ENCODE measurements around the gene SCGB1A1. TPM values are rescaled to one million over a fixed set of nuclear protein-coding genes. Genes with fewer than 3 reads are reported as not detected.
A peak's percentile ranks its signal among the peaks of the same experiment; 100 is the strongest.

Gene SCGB1A1
- total RNA-seq, 4 donors from 2014 or later = not detected

DNA sequence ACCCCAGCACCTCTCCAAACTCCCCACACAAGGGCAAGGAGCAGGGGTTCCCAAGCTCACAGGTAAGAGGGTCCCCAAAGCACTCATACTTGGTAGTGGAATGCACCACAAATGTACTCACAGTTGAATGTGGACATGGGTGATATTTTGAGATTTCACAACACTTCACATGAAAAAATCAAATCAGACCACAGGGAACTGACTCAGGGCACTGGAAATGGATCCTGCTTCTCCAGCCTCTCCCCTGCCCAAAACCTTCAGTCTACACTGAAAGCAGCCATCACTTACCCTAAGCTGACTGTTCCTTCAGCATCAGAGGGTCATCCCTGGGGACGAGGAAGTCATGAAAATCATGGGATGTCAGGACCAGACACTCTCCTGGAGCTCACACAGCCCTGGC lies 40.2 kb downstream of the SCGB1A1 start:
- TF ChIP-seq POLR2A (IDR thresholded peaks at IDR 0.05) = no peak
- TF ChIP-seq EP300 (IDR thresholded peaks at IDR 0.05) = no peak
- TF ChIP-seq POLR2AphosphoS5 (IDR thresholded peaks at IDR 0.05) = no peak
- TF ChIP-seq, protein P1, sequence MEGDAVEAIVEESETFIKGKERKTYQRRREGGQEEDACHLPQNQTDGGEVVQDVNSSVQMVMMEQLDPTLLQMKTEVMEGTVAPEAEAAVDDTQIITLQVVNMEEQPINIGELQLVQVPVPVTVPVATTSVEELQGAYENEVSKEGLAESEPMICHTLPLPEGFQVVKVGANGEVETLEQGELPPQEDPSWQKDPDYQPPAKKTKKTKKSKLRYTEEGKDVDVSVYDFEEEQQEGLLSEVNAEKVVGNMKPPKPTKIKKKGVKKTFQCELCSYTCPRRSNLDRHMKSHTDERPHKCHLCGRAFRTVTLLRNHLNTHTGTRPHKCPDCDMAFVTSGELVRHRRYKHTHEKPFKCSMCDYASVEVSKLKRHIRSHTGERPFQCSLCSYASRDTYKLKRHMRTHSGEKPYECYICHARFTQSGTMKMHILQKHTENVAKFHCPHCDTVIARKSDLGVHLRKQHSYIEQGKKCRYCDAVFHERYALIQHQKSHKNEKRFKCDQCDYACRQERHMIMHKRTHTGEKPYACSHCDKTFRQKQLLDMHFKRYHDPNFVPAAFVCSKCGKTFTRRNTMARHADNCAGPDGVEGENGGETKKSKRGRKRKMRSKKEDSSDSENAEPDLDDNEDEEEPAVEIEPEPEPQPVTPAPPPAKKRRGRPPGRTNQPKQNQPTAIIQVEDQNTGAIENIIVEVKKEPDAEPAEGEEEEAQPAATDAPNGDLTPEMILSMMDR (IDR thresholded peaks at IDR 0.05) = no peak
- Histone ChIP-seq H3K4me1 (peaks cover 28% of the 10 kb centered on the region), H3K27me3 (no peaks in the 10 kb centered on the region), H3K36me3 (no peaks in the 10 kb centered on the region), H3K4me3 (no peak overlapping the region), H3K27ac (peak overlapping the region; percentile 38), H3K9me3 (no peaks in the 10 kb centered on the region)
- no peak for DNase-seq (ENCODE audit: low spot score in 2 of 2)
- WGBS = 86% methylated on average over 1 of the region's 1 CpG

DNA sequence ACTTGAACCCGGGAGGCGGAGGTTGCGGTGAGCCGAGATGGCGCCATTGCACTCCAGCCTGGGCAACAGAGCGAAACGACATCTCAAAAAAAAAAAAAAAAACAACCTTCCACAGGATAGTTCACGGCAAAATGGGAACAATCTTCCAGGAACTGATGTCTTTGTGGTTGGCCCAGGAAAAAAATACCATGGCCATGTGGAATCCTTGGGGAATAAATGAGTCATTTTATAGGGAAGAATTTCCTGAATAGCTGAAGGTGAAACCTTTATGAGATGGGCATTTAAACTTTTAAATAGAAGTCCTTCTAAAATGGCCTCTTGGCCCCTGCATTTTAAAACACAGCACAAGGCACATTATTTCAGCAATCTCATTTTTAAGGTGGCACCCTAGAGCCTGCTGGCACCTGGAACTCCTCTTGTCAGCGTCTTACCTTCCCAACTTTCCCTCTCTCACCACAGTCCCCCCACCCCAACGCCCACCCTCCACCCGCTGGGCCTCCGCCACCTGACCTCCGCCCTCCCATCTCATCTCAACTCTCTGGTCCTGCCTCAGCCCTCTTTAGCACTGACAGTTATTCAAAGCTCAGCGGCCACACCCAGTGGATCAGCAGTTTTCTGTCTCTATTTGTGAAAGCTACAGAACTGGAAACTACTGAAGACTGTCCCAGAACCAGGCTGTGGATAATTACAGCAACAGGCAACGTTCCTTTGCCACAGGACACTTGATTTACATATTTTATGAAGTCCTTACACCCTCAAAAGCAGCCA lies 43.1 kb downstream of the SCGB1A1 start:
- Histone ChIP-seq H3K36me3 (no peaks in the 10 kb centered on the region), H3K4me3 (no peak overlapping the region), H3K27ac (peak overlapping the region; percentile 60), H3K4me1 (peaks cover 28% of the 10 kb centered on the region), H3K27me3 (no peaks in the 10 kb centered on the region), H3K9me3 (no peaks in the 10 kb centered on the region)
- 62% methylated on average over 15 of the region's 15 CpGs for WGBS
- TF ChIP-seq POLR2A (IDR thresholded peaks at IDR 0.05) = no peak
- no peak for TF ChIP-seq POLR2AphosphoS5 (IDR thresholded peaks at IDR 0.05)
- TF ChIP-seq, protein P1 (IDR thresholded peaks at IDR 0.05) = no peak
- no peak for TF ChIP-seq EP300 (IDR thresholded peaks at IDR 0.05)
- no peak for DNase-seq (ENCODE audit: low spot score in 2 of 2)

DNA sequence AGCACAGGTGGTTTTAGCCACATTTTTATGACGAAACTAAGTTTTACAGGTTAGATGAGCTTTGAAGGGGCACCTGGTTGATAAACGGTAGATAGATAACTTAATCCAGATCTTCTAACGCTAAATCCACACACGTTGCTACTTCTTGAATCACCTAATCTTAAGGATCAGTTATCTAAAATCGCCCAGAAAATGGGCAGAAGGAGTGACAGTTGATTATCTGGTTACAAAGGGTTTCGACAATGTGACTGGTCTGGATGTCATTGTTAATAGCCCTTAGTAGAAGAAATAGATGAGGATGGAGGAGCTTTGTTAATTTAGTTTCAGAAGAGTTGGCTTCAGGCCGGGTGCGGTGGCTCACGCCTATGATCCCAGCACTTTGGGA lies 43.7 kb downstream of the SCGB1A1 start:
- DNase-seq (ENCODE audit: low spot score in 2 of 2) = no peak
- Histone ChIP-seq H3K36me3 (no peaks in the 10 kb centered on the region), H3K4me1 (peaks cover 28% of the 10 kb centered on the region), H3K27ac (peak overlapping the region; percentile 60), H3K4me3 (no peak overlapping the region), H3K27me3 (no peaks in the 10 kb centered on the region), H3K9me3 (no peaks in the 10 kb centered on the region)
- 54% methylated on average over 9 of the region's 9 CpGs for WGBS
- no peak for TF ChIP-seq POLR2AphosphoS5 (IDR thresholded peaks at IDR 0.05)
- no peak for TF ChIP-seq POLR2A (IDR thresholded peaks at IDR 0.05)
- no peak for TF ChIP-seq EP300 (IDR thresholded peaks at IDR 0.05)
- TF ChIP-seq, protein P1 (IDR thresholded peaks at IDR 0.05) = no peak

DNA sequence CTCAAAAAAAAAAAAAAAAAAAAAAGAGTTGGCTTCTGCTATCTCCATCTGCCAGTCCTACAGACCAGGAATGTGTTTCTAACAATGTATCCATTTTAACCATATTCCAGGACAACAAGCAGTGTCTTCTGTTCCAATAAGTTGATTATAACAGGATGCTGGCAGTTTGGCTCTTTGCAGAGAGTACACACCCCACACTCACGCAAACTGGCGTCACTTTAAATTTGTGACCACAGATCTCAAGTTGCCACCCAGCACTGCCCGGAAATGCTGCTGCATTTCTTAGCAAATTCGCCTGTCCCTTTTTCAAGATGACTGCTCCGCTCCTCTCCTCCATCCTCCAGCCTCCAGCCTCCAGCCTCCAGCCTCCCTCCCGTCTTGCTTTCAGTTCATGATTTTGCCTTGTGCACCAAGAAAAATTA lies 44.3 kb downstream of the SCGB1A1 start:
- Histone ChIP-seq H3K36me3 (no peaks in the 10 kb centered on the region), H3K4me1 (peaks cover 28% of the 10 kb centered on the region), H3K27ac (peak overlapping the region; percentile 60), H3K27me3 (no peaks in the 10 kb centered on the region), H3K9me3 (no peaks in the 10 kb centered on the region), H3K4me3 (no peak overlapping the region)
- no peak for DNase-seq (ENCODE audit: low spot score in 2 of 2)
- WGBS = 50% methylated on average over 6 of the region's 6 CpGs
- no peak for TF ChIP-seq POLR2A (IDR thresholded peaks at IDR 0.05)
- no peak for TF ChIP-seq EP300 (IDR thresholded peaks at IDR 0.05)
- no peak for TF ChIP-seq POLR2AphosphoS5 (IDR thresholded peaks at IDR 0.05)
- TF ChIP-seq, protein P1 (IDR thresholded peaks at IDR 0.05) = no peak

DNA sequence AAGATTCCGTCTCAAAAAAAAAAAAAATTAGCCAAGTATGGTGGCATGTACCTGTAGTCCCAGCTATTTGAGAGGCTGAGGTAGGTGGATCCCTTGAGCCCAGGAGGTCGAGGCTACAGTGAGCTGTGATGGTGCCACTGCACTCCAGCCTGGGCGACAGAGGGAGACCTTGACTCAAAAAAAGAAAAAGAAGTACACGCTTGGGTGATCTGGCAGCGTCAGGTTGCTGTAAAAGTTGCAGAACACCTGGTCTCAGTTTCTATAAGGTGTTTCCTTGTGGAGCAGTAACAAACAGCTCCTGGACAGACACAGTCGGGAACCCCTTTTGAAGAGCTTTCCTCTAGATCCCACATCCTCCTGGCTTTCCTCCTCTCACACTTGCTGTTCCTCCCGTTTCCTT lies 45.8 kb downstream of the SCGB1A1 start:
- DNase-seq (ENCODE audit: low spot score in 2 of 2) = no peak
- H3K9me3 ChIP-seq = no peaks in the 10 kb centered on the region
- 90% methylated on average over 7 of the region's 7 CpGs for WGBS
- TF ChIP-seq, protein P1 (IDR thresholded peaks at IDR 0.05) = no peak
- no peak for TF ChIP-seq EP300 (IDR thresholded peaks at IDR 0.05)
- no peak for TF ChIP-seq POLR2A (IDR thresholded peaks at IDR 0.05)
- no peak for TF ChIP-seq POLR2AphosphoS5 (IDR thresholded peaks at IDR 0.05)
- H3K4me1 ChIP-seq = peaks cover 20% of the 10 kb centered on the region
- H3K36me3 ChIP-seq = no peaks in the 10 kb centered on the region
- no peak overlapping the region for H3K27ac ChIP-seq
- no peak overlapping the region for H3K4me3 ChIP-seq
- no peaks in the 10 kb centered on the region for H3K27me3 ChIP-seq
